HG03025 (cell line): ENCODE data around the gene DMBT1.

ENCODE experiments used
- ATAC-seq: cut with Tn5 transposase; IDR thresholded peaks from one replicate; pipeline ENCODE4 v1.9.1; 2021; ENCODE audit warnings: mild to moderate bottlenecking, moderate library complexity; ENCODE audit not compliant: unreplicated experiment, low FRiP score

Gene DMBT1

GRCh38 chr10:122642726-122643605 is 82.4 kb downstream of the DMBT1 start:
- ATAC-seq = no peak

DNA sequence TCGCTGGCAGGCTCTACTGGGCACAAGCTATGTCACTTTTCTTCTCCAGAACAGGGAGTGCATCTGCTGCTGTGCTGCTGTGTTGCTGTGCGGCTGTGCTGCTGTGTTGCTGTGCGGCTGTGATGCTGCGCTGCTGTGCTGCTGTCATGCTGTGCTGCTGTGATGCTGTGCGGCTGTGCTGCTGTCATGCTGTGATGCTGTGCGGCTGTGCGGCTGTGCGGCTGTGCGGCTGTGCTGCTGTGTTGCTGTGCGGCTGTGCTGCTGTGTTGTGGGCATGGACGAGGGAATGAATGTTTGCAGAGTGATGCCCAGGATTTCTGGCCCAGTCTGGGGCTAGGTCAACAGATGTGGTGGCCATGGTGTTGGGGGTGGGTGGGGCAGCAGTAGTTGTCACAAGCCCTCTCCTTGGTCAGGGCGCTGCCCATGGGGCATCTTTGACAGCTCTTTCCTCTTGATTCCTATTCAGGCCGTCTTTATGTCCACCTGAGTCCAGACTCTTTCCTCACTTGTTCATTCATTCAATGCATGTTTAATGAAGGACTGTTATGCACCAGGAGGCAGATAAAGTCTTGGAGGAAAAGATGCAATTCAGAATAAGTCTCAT is 83.5 kb downstream of the DMBT1 start:
- ATAC-seq = no peak

DNA sequence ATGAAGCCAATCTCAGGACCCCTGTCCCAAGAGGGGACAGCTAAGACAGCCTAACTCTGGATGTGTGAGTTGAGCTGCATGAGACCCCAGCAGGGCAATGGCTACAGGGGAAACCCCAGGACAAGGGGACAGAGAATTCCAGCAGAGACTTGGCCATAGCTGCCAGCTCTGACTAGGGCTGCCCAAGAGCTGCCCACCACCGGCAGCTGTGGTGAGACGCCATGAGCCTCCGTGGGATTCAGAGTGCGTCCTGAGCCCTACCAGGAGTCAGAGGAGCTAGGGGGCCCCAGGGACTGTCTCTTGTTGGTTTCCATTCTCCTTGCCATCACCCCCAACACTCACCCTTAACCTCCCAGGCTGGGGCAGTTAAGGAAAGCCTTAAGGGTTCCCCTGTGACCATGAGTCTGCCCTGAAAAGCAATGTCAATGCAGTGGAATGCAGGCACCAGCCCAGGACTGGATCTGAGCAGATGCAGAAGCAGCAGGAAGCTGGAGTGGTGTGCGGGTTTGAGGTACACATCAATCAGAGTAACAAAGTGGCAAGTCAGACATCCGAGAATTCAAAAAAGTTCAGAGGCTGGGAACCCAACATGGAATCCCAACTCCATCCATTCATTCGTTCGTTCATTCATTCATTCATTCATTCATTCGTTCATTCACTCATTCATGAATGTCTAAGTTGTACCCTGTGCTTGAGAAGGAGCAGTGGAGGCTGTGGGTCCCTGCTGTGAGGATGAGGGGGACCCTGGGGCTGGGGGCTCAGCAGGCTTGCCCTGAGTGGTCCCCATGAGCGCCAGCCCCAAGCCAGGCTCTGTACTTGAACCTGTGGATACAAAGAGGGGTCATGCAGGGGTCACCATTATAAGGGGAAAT is 86.2 kb downstream of the DMBT1 start:
- no peak for ATAC-seq

GRCh38 chr10:122647383-122647968 is 86.9 kb downstream of the DMBT1 start:
- ATAC-seq = no peak

DNA sequence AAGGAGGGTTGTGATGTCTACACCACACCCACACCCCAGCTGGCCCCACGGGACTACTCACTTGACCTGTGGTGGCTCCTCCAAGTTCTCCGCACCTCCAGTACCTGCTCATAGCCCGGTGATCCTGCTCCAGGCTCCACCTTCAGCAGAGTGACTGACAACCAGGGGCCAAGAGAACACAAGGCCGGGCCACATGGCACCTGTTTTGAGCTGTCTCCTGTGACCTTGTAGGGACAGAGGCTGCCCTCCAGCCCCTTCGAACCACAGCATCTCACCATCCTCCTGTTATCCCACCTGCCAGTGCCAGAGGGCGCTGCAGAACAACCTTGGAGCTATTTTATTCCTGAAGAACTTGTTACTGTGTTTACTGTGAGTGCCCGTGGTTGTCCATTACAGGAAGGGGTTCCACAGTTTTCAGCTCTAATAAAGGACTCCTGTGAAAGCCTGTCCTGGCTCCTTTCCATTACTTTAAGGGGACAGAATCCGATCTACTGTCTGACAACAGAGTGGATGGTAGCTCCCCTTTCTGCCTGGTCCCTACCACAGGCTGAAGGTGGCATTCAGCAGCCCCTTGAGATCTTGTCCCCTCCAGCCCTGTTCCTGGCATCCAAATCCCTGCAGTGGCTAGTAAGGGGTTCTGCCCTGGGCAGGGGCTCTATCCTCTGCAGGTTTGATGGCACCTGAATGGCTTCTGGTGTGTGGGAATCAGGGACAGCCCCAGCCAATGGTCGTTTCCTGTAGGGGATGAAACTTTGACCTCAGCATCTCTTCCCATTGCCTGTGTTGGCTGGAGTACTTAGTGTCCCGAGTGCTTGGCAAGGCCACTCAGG is 88.3 kb downstream of the DMBT1 start:
- no peak for ATAC-seq

- no peak for ATAC-seq
Observed at GRCh38 chr10:122649903-122650302, 89.3 kb downstream of the DMBT1 start.

DNA sequence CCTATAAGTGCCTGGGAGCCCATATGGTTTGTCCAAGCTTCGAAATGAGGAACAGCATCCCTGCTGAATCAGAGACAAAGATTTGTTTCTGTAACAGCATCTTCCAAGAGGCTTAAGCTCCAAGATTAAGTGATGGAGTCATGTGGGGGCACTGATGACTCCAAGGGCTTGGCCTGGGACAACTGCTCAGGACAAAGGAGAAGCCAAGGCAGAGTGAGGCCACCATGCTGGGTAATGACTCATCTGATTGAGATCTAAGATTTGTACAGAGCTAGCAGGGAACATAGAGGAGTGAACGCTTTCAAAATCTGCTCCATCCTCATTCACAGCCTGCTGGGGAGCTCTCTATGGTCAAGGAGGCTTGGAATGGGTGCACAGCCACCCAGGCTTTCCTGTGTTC is 89.8 kb downstream of the DMBT1 start:
- no peak for ATAC-seq

DNA sequence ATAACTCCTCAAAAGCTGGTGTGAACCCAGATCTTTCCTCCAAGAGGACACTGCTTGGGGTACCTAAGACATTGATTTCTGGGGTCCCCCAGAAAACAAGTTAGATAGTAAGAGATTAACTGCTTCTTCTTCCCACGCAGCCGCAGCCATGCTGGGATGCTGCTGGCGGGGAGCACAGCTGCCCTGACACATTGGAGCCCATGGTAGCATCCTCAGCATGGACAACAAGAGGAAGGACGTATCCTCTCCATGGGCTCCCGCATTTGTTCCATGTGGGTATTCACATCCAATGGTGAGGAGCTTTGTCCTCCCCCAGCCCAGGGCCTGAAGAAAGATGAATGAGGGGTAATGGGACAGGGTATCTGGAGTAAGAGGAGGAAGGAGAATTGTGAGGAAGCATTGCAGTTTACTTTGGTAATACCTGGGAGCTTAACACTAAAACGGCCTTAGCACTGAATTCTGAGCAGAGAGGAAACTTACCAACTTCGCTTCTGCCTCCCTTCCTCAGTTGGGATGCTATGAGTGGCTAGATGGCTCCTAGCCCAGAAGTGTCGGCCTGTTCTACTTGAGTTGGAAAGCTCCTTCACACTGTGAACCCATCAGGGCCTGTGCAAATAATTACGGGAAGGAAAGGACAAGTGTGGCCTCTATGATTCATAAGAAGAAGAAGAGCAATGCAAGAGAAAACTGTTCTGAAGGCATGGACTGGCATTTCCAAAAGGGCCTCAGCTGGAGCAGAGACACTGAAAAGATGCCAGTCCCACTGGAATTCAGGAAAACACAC is 95.2 kb downstream of the DMBT1 start:
- ATAC-seq = no peak

DNA sequence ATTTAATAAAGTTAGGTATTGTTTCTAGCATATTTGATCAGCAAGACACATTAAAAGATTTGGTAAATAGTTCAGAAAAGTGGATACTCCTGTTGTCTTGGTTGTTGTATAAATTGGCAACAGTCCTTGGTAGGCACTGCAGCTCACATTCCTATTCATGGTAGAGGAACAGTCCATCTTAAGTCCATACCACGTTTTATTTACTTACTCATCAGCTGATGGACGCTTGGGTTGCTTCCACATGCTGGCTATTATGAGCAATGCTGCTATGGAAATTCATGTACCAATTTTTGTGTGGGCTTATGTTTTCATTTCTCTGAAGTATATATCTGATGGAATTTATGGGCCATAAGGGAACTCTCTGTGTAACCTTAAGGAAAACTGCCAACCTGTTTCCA is 95.8 kb downstream of the DMBT1 start:
- no peak for ATAC-seq

DNA sequence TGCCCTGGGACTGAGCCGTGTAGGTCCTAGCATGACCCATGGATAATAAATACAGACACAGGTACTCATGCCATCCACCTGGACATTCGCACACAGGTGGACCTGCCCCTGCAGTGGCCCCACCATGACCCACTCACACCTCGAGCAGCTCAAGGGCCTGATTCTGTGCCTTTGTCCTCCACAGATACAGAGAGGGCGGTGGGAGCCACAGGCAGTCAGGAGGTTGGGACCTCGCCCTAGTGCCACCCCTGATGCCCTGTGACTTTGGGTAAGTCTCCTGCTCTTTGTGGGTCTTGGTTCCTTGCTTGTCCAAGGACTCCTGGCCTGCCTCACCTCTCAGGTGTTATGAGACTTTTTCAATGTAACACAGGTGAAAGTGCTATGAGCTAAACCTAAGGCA is 96.2 kb downstream of the DMBT1 start:
- no peak for ATAC-seq

DNA sequence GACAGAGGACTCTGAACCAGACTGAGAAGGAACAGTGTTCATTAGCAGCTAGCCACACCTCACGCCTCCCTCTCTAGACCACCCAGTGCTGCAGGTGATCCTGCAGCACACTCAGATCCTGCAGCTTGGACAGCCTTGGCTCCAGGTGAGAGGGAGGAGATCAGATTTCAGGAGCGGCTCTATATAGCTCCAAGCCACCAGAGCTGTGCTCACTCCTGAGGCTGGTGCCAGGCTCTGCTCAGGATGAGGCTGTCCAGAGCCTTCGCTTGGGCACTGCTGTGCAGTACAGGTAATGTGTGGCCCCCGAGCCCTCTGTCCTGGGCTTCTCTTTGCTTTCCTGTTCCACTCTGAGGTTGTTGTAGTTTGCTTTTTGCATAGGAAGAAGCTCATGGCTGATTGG is 96.7 kb downstream of the DMBT1 start:
- ATAC-seq = no peak

DNA sequence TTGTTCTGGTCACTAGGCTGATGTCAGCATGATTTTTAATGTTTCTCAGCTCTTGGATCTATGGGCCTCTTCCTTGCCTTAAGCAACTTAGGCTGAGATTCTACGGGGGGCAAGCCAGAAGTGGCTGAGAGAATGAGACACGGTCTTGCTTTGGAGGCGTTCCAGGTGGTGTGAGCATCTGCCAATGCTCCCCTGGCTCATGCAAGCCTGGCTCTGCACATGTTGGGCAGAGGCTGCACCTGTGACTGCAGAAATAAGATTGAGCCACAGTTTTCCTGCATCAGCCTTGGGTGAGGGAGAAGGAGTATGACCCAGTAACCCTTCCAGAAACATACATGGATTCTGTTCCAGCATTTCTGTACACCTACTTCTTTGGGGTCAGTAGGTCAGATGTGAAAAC is 97.2 kb downstream of the DMBT1 start:
- ATAC-seq = no peak

DNA sequence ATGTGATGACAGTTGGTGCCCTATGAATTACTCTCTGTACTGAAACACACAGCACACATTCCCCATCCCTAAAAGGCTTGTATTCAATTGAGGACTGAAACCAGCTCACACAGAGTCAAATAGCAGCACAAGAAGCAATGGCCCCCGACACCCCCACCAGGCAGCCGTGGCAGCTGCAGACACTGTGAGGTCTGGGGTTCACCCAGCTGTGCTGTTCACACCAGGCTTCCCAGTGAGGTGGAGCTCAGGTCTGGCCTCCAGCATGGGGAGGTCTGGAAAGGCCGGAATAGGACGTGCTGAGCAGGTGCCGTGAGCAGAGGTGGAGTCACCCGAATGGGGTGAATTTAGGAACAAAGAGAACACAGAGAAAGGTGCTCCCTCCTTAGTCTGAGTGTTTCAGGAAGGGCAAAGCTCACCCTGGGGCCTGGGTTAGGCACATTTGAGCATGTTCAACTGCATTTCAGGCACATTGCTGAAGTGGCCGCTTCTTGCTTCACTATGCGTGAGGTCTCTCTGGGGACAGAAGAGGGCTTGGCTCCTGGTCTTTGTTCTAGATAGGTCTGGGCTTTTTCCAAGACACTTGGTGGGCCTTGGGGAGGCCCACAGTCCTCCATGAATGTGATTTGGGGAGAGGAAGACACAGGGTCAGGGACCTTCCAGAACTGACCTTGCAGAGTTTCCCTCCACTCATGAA is 97.9 kb downstream of the DMBT1 start:
- ATAC-seq = no peak

DNA sequence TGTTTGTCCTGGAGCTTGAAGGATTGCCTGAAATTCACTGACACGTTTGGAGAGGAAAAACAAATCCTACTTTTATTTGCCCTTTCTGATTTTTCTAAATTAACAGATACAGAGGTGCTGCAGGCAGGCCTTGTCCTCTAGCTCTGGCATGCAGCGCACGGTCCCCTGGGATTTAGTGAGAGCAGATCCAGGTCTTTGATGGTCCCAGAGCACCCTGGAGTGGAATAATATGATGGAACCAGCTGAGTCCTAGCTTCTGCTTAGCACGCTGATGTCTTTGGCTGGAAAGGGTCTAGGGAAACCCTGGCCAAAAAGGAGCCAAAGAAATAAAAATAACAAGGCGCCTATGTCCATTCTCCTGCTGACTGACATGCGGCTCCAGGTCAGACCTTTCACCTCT is 98.6 kb downstream of the DMBT1 start:
- ATAC-seq = no peak

- ATAC-seq = no peak
Observed at GRCh38 chr10:122659651-122660050, 99.1 kb downstream of the DMBT1 start.

GRCh38 chr10:122660696-122661095 is 100.1 kb downstream of the DMBT1 start:
- ATAC-seq = no peak

GRCh38 chr10:122662231-122662630 is 101.7 kb downstream of the DMBT1 start:
- ATAC-seq = no peak

- no peak for ATAC-seq
Observed at GRCh38 chr10:122663516-122664130, 103.1 kb downstream of the DMBT1 start.
